ENCODE measurements around the gene ATG3.

The ATG3 gene

GRCh38 chr3:112491373-112491772 is 70.4 kb downstream of the ATG3 start:
- Histone ChIP-seq H3K4me3 (ENCODE audit: low read depth, low read length) (no peak overlapping the region), H3K4me1 (ENCODE audit: control insufficient read depth, insufficient read depth, low read length) (no peaks in the 10 kb centered on the region), H3K36me3 (ENCODE audit: control insufficient read depth in 2 of 2, insufficient read depth in 1 of 2, low read length in 2 of 2) (no peaks in the 10 kb centered on the region), H3K9me3 (ENCODE audit: control insufficient read depth, insufficient read depth, low read depth, low read length) (no peaks in the 10 kb centered on the region), H3K27ac (ENCODE audit: extremely low read depth, low read depth, low read length) (no peak overlapping the region)
- TF ChIP-seq MZF1 (tag by site-specific recombination; IDR thresholded peaks at IDR 0.05; ENCODE audit: borderline replicate concordance) (no peak), WT1 (tag by site-specific recombination; IDR thresholded peaks at IDR 0.05) (no peak), ZNF785 (tag by site-specific recombination; IDR thresholded peaks at IDR 0.05) (no peak), ZNF777 (tag by site-specific recombination; IDR thresholded peaks at IDR 0.05; ENCODE audit: borderline replicate concordance) (no peak), ZNF140 (tag by site-specific recombination; IDR thresholded peaks at IDR 0.05) (no peak), ZNF623 (tag by site-specific recombination; IDR thresholded peaks at IDR 0.05) (no peak), ZNF148 (tag by site-specific recombination; IDR thresholded peaks at IDR 0.05; ENCODE audit: borderline replicate concordance) (no peak), ZNF133 (tag by site-specific recombination; IDR thresholded peaks at IDR 0.05) (no peak), ZSCAN16 (tag by site-specific recombination; IDR thresholded peaks at IDR 0.05) (no peak), ZNF174 (tag by site-specific recombination; IDR thresholded peaks at IDR 0.05) (no peak), PBX3 (CRISPR knock-in tag; IDR thresholded peaks at IDR 0.05) (no peak), SP3 (tag by site-specific recombination; IDR thresholded peaks at IDR 0.05) (no peak), ATF2 (tag by site-specific recombination; IDR thresholded peaks at IDR 0.05; ENCODE audit: low read depth) (no peak), ZNF23 (tag by site-specific recombination; IDR thresholded peaks at IDR 0.05; ENCODE audit: borderline replicate concordance) (no peak), GLI2 (tag by site-specific recombination; IDR thresholded peaks at IDR 0.05; ENCODE audit: borderline replicate concordance, low read depth) (no peak)
- TF ChIP-seq, protein P1, sequence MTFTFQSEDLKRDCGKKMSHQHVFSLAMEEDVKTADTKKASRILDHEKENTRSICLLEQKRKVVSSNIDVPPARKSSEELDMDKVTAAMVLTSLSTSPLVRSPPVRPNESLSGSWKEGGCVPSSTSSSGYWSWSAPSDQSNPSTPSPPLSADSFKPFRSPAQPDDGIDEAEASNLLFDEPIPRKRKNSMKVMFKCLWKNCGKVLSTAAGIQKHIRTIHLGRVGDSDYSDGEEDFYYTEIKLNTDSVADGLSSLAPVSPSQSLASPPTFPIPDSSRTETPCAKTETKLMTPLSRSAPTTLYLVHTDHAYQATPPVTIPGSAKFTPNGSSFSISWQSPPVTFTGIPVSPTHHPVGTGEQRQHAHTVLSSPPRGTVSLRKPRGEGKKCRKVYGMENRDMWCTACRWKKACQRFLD (tag by site-specific recombination; IDR thresholded peaks at IDR 0.05), result no peak
- TF ChIP-seq, protein P2, sequence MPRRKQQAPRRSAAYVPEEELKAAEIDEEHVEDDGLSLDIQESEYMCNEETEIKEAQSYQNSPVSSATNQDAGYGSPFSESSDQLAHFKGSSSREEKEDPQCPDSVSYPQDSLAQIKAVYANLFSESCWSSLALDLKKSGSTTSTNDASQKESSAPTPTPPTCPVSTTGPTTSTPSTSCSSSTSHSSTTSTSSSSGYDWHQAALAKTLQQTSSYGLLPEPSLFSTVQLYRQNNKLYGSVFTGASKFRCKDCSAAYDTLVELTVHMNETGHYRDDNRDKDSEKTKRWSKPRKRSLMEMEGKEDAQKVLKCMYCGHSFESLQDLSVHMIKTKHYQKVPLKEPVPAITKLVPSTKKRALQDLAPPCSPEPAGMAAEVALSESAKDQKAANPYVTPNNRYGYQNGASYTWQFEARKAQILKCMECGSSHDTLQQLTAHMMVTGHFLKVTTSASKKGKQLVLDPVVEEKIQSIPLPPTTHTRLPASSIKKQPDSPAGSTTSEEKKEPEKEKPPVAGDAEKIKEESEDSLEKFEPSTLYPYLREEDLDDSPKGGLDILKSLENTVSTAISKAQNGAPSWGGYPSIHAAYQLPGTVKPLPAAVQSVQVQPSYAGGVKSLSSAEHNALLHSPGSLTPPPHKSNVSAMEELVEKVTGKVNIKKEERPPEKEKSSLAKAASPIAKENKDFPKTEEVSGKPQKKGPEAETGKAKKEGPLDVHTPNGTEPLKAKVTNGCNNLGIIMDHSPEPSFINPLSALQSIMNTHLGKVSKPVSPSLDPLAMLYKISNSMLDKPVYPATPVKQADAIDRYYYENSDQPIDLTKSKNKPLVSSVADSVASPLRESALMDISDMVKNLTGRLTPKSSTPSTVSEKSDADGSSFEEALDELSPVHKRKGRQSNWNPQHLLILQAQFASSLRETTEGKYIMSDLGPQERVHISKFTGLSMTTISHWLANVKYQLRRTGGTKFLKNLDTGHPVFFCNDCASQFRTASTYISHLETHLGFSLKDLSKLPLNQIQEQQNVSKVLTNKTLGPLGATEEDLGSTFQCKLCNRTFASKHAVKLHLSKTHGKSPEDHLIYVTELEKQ (tag by site-specific recombination; IDR thresholded peaks at IDR 0.05; ENCODE audit: borderline replicate concordance), result no peak
- ChIA-PET POLR2A (no interaction called here), CTCF (no interaction called here)
